HepG2 (cell line): ENCODE data around the gene MYO3A. TPM values are rescaled to one million over a fixed set of nuclear protein-coding genes. Genes with fewer than 3 reads are reported as not detected.

Source experiments
- ATAC-seq: fragments of 200-7000 bp; cut with Tn5 transposase; 3 replicates; pipeline ENCODE4 v1.9.1; 2020; ENCODE audit warnings: mild to moderate bottlenecking, moderate library complexity
- BruUV-seq: library from RNA; stranded (reverse); fragments of 400-500 nt; replicated peaks from 2 replicates; lab custom pipeline; 2021; lab: Mats Ljungman, UMichigan
- CTCF ChIA-PET: fragments of 300-600 bp; formaldehyde crosslinking; extraction: SDS; loops from one replicate; lab custom pipeline; 2021; ENCODE audit warnings: low total read pairs, inconsistent platforms, low intra/inter-chr PET ratio; lab: Yijun Ruan, JAX
- POLR2A ChIA-PET: fragments of 350-600 bp; sonication (Branson Sonifier 250); formaldehyde crosslinking; loops from one replicate; lab custom pipeline; 2020; ENCODE audit warnings: antibody characterized with exemption, inconsistent platforms; lab: Yijun Ruan, JAX
- DNase-seq: peaks from one replicate; pipeline ENCODE4 v3.0.0-alpha.2; 2015; ENCODE audit warnings: low spot score
- FAIRE-seq: peaks from 3 replicates; lab custom pipeline; 2011; peaks lifted over from hg19 to GRCh38; lab: Jason Lieb, UNC
- H2AFZ ChIP-seq: one replicate; pipeline ENCODE4 v1.6.1; 2011; ENCODE audit warnings: low read length, inconsistent platforms
- H3K27ac ChIP-seq: fragments of 300-600 bp; 3 replicates; pipeline ENCODE4 v1.8.0; 2011; ENCODE audit warnings: mixed run types, mild to moderate bottlenecking, mixed read lengths, low read length, inconsistent platforms; ENCODE audit not compliant: insufficient read depth; ENCODE audit errors: extremely low read length
- H3K27me3 ChIP-seq, 2 experiments: fragments of 200-600 bp in 1 of 2; 2 replicates in 1 of 2; 3 replicates in 1 of 2; pipeline versions ENCODE4 v1.6.0 to v1.8.0; 2011; ENCODE audit warnings: low read length in 2 of 2, mild to moderate bottlenecking in 2 of 2, moderate library complexity in 2 of 2, inconsistent platforms in 1 of 2; ENCODE audit not compliant: insufficient read depth in 2 of 2, control insufficient read depth in 1 of 2
- H3K36me3 ChIP-seq, 2 experiments: fragments of 200-600 bp in 1 of 2; replicated peaks in 1 of 2; 2 replicates in 1 of 2; 3 replicates in 1 of 2; pipeline versions ENCODE4 v1.5.1 to v1.8.0; 2011; ENCODE audit warnings: low read length in 2 of 2, inconsistent platforms in 1 of 2; ENCODE audit not compliant: insufficient read depth in 2 of 2, control insufficient read depth in 1 of 2
- H3K4me1 ChIP-seq: 2 replicates; pipeline ENCODE4 v1.5.1; 2012; ENCODE audit warnings: low read length, inconsistent platforms; ENCODE audit not compliant: insufficient read depth
- H3K4me2 ChIP-seq: 2 replicates; pipeline ENCODE4 v1.6.0; 2011; ENCODE audit warnings: low read depth, low read length, inconsistent platforms
- H3K4me3 ChIP-seq, 3 experiments: fragments of 200-600 bp in 1 of 3; sonication (generic), shearing (Covaris generic) in 1 of 3; replicated peaks in 1 of 3; 2 replicates each; pipeline ENCODE4 v1.5.1; 2011 to 2016; ENCODE audit warnings: low read length in 3 of 3, inconsistent platforms in 2 of 3, low read depth in 2 of 3, mild to moderate bottlenecking in 2 of 3, control low read depth in 1 of 3, mixed read lengths in 1 of 3; ENCODE audit not compliant: insufficient read depth in 1 of 3
- H3K79me2 ChIP-seq: one replicate; pipeline ENCODE4 v1.6.1; 2011; ENCODE audit warnings: low read length, inconsistent platforms; ENCODE audit not compliant: insufficient read depth
- H3K9ac ChIP-seq: 2 replicates; pipeline ENCODE4 v1.6.0; 2011; ENCODE audit warnings: mild to moderate bottlenecking, low read depth, low read length, inconsistent platforms; ENCODE audit not compliant: insufficient read depth
- H3K9me3 ChIP-seq: 2 replicates; pipeline ENCODE4 v1.5.1; 2012; ENCODE audit warnings: mild to moderate bottlenecking, low read length
- H4K20me1 ChIP-seq: 2 replicates; pipeline ENCODE4 v1.6.0; 2011; ENCODE audit warnings: inconsistent platforms, mild to moderate bottlenecking, low read length, moderate library complexity; ENCODE audit not compliant: insufficient read depth
- ASH2L ChIP-seq: fragments of 300-600, 200-600 bp; sonication (generic); IDR thresholded peaks from 2 replicates; pipeline ENCODE4 v1.7.0; 2017; ENCODE audit warnings: low read depth, mild to moderate bottlenecking, moderate library complexity, mixed read lengths, low read length; ENCODE audit not compliant: insufficient read length
- EED ChIP-seq: sonication (generic); formaldehyde crosslinking; IDR thresholded peaks from 2 replicates; pipeline ENCODE4 v1.5.0; 2020; ENCODE audit warnings: mild to moderate bottlenecking, missing genetic modification reagents
- ELF1 ChIP-seq: sonication (generic); formaldehyde crosslinking; IDR thresholded peaks from 2 replicates; pipeline ENCODE4 v1.4.0; 2020; ENCODE audit warnings: missing genetic modification reagents
- GFI1 ChIP-seq: sonication (generic); formaldehyde crosslinking; IDR thresholded peaks from 2 replicates; pipeline ENCODE4 v1.5.0; 2020; ENCODE audit warnings: missing genetic modification reagents, mild to moderate bottlenecking, borderline replicate concordance
- HNF4A ChIP-seq: sonication (generic); formaldehyde crosslinking; IDR thresholded peaks from 2 replicates; pipeline ENCODE4 v1.4.0; 2020; ENCODE audit warnings: missing genetic modification reagents
- ZBTB26 ChIP-seq: IDR thresholded peaks from 2 replicates; pipeline ENCODE4 v1.6.1; 2016; ENCODE audit warnings: missing compliant biosample characterization, missing genetic modification reagents, borderline replicate concordance
- ZKSCAN8 ChIP-seq: IDR thresholded peaks from 2 replicates; pipeline ENCODE4 v1.6.1; 2016; ENCODE audit warnings: borderline replicate concordance, missing genetic modification reagents, missing compliant biosample characterization
- ZNF253 ChIP-seq: sonication (generic); formaldehyde crosslinking; IDR thresholded peaks from 2 replicates; pipeline ENCODE4 v1.8.0; 2022; ENCODE audit warnings: mild to moderate bottlenecking, missing genetic modification reagents, borderline replicate concordance
- WGBS: methylation state at CpG from one replicate; pipeline ENCODE4 v1.1.6; 2017; ENCODE audit warnings: low lambda C conversion rate; 5-methylcytosine and 5-hydroxymethylcytosine counted together
- in situ Hi-C: cut with HindIII; loops from 2 replicates; pipeline ENCODE4 v1.10.0; 2017; ENCODE audit warnings: low pct_unique_long_range_greater_than_20kb; ENCODE audit not compliant: extremely low pct_ligation_motif_present
- intact Hi-C: fragments of 100-400 bp; cut with micrococcal nuclease; formaldehyde crosslinking; loops from one replicate; pipeline ENCODE4 v1.10.0; 2022; ENCODE audit not compliant: unreplicated experiment
- polyA plus RNA-seq, 8 experiments: library from polyadenylated mRNA; depleted of rRNA in 3 of 8; stranded (reverse) in 7 of 8; unstranded in 1 of 8; fragments of >200 nt; fragmentation: Illumina TruSeq in 4 of 8; extraction: Trizol in 4 of 8; gene quantifications; 2 replicates each; pipeline versions ENCODE4 v1.2.1 to v1.2.3, GENCODE V29; 2011 to 2016; ENCODE audit warnings: low read depth in 4 of 8, missing spikeins in 1 of 8, mixed read lengths in 1 of 8; ENCODE audit not compliant: insufficient read depth in 1 of 8
- total RNA-seq, 5 experiments: library from RNA; depleted of rRNA; stranded (reverse); fragments of >200 nt; fragmentation: Illumina TruSeq; extraction: Trizol; gene quantifications; 2 replicates each; pipeline ENCODE4 v1.2.3, GENCODE V29; 2016; ENCODE audit warnings: low read depth in 1 of 5
- TF ChIP-seq, protein P1 (sequence below): sonication (generic); formaldehyde crosslinking; IDR thresholded peaks from 2 replicates; pipeline ENCODE4 v1.4.0; 2020; ENCODE audit warnings: missing genetic modification reagents, borderline replicate concordance

Gene MYO3A
- total and polyA plus RNA-seq, 2 of the 13 experiments (the other 11 are each of a cell fraction or from before 2014, with no cell fraction given) = not detected

DNA sequence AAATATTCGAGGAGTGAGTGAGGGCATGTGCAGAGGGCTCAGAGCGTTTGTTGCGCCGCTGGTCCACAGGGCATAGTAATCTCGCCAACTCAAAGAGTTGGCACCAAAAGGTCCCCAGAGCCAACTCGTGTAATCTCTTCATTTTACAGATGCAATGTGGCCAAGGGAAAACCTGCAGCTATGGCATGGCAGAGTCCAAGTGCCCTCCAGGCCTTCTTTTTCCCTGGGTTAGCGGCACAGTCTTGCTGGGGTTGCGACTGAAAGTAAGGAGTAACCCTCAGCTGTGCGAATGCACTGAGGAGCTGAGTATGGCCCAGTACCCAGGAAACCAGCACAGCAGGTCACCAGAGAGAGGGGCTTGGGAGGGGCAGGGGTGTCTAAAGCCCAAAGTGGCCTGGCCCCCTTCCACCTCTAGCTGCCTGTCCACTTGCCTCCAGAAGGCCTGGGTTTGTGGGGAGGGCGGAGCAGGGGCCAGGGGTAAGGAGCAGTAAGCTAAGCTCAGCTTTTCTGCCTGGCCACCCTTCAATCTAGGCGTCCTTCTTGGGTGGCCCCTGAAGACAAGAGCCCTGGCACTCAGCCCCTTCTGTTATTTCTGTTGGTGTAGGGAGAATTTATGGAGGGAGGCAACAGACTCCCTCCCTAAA is 279.2 kb downstream of the MYO3A start:
- Histone ChIP-seq H3K4me3 (no peak overlapping the region), H4K20me1 (no peaks in the 10 kb centered on the region), H2AFZ (no peak overlapping the region), H3K4me1 (no peaks in the 10 kb centered on the region), H3K36me3 (no peaks in the 10 kb centered on the region), H3K79me2 (no peaks in the 10 kb centered on the region), H3K27ac (no peak overlapping the region), H3K9ac (no peak overlapping the region), H3K9me3 (no peaks in the 10 kb centered on the region), H3K4me2 (no peak overlapping the region), H3K27me3 (peaks cover 5 to 54% of the 10 kb centered on the region in 2 experiments; a peak in 4 of 5 replicates)
- 25% methylated on average over 8 of the region's 11 CpGs for WGBS
- ATAC-seq (no peak), DNase-seq (no peak), FAIRE-seq (no peak)
- intact Hi-C loops = no loop called here
- POLR2A ChIA-PET = no interaction called here
- TF ChIP-seq GFI1 (CRISPR knock-in tag) (no peak), EED (CRISPR knock-in tag) (no peak), ASH2L (no peak), ELF1 (CRISPR knock-in tag) (no peak), ZKSCAN8 (CRISPR knock-in tag) (no peak), ZNF253 (CRISPR knock-in tag) (no peak)
- CTCF ChIA-PET = no interaction called here
- in situ Hi-C loops = no loop called here
- no TSS peak for BruUV-seq

GRCh38 chr10:26214004-26214403 is 280.0 kb downstream of the MYO3A start:
- no peak overlapping the region for H2AFZ ChIP-seq
- no peaks in the 10 kb centered on the region for H4K20me1 ChIP-seq
- no peak overlapping the region for H3K9ac ChIP-seq
- H3K9me3 ChIP-seq = no peaks in the 10 kb centered on the region
- no peak overlapping the region for H3K4me3 ChIP-seq
- CTCF ChIA-PET = no interaction called here
- no peaks in the 10 kb centered on the region for H3K36me3 ChIP-seq
- intact Hi-C loops (no loop called here), in situ Hi-C loops (no loop called here)
- DNase-seq (no peak), ATAC-seq (no peak), FAIRE-seq (no peak)
- 8% methylated on average over 7 of the region's 7 CpGs for WGBS
- no TSS peak for BruUV-seq
- no peak overlapping the region for H3K4me2 ChIP-seq
- no peak overlapping the region for H3K27ac ChIP-seq
- no peaks in the 10 kb centered on the region for H3K4me1 ChIP-seq
- H3K27me3 ChIP-seq = peaks cover 5 to 56% of the 10 kb centered on the region in 2 experiments
- no peaks in the 10 kb centered on the region for H3K79me2 ChIP-seq
- POLR2A ChIA-PET = no interaction called here
- TF ChIP-seq HNF4A (CRISPR knock-in tag) (no peak), ZBTB26 (no peak)
- TF ChIP-seq, protein P1, sequence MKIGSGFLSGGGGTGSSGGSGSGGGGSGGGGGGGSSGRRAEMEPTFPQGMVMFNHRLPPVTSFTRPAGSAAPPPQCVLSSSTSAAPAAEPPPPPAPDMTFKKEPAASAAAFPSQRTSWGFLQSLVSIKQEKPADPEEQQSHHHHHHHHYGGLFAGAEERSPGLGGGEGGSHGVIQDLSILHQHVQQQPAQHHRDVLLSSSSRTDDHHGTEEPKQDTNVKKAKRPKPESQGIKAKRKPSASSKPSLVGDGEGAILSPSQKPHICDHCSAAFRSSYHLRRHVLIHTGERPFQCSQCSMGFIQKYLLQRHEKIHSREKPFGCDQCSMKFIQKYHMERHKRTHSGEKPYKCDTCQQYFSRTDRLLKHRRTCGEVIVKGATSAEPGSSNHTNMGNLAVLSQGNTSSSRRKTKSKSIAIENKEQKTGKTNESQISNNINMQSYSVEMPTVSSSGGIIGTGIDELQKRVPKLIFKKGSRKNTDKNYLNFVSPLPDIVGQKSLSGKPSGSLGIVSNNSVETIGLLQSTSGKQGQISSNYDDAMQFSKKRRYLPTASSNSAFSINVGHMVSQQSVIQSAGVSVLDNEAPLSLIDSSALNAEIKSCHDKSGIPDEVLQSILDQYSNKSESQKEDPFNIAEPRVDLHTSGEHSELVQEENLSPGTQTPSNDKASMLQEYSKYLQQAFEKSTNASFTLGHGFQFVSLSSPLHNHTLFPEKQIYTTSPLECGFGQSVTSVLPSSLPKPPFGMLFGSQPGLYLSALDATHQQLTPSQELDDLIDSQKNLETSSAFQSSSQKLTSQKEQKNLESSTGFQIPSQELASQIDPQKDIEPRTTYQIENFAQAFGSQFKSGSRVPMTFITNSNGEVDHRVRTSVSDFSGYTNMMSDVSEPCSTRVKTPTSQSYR (CRISPR knock-in tag) = no peak
